NCI-H510A treated with DMSO at 0.1 percent for 48 hours (cell line): ENCODE measurements around the gene WDR13.
"Not testable (repeated sequence)": the region's sequence is repeated elsewhere in the genome, so short reads cannot be mapped to it uniquely, and the experiment has no call there.

Source experiments
- DNase-seq: peaks from one replicate; lab custom pipeline; 2025; lab: John Stamatoyannopoulos, UW

WDR13 gene

GRCh38 chrX:48595929-48596328, 1.4 kb upstream of the WDR13 start:
- DNase-seq: no peak

GRCh38 chrX:48598614-48599013, 1.3 kb downstream of the WDR13 start:
- DNase-seq: no peak

GRCh38 chrX:48599341-48599740, 2.0 kb downstream of the WDR13 start:
- DNase-seq: no peak

- DNase-seq: no peak
Observed at GRCh38 chrX:48600226-48600625, 2.9 kb downstream of the WDR13 start.

GRCh38 chrX:48601741-48602394, 4.6 kb downstream of the WDR13 start:
- DNase-seq: no peak

- no peak for DNase-seq
Observed at GRCh38 chrX:48604701-48605100, 7.4 kb downstream of the WDR13 start.

- DNase-seq: no peak
Observed at GRCh38 chrX:48606091-48606490, 8.8 kb downstream of the WDR13 start.

- no peak for DNase-seq
Observed at GRCh38 chrX:48611703-48612102, 14.4 kb downstream of the WDR13 start.

GRCh38 chrX:48613502-48614160, 16.3 kb downstream of the WDR13 start:
- no peak for DNase-seq

- DNase-seq: no peak
Observed at GRCh38 chrX:48616576-48616975, 19.3 kb downstream of the WDR13 start.

- no peak for DNase-seq
Observed at GRCh38 chrX:48617542-48618340, 20.4 kb downstream of the WDR13 start.

GRCh38 chrX:48626401-48627298, 29.4 kb downstream of the WDR13 start:
- no peak for DNase-seq

- DNase-seq: peak; percentile 16
Observed at GRCh38 chrX:48631376-48632090, 34.2 kb downstream of the WDR13 start.

GRCh38 chrX:48632207-48632606, 34.9 kb downstream of the WDR13 start:
- no peak for DNase-seq

- no peak for DNase-seq
Observed at GRCh38 chrX:48636301-48636700, 39.0 kb downstream of the WDR13 start.

- DNase-seq: no peak
Observed at GRCh38 chrX:48636776-48637175, 39.5 kb downstream of the WDR13 start.

GRCh38 chrX:48645669-48646068, 48.4 kb downstream of the WDR13 start:
- DNase-seq: no peak

- DNase-seq: no peak
Observed at GRCh38 chrX:48648336-48648751, 51.1 kb downstream of the WDR13 start.

GRCh38 chrX:48649102-48649501, 51.8 kb downstream of the WDR13 start:
- DNase-seq: no peak

GRCh38 chrX:48652055-48652579, 54.8 kb downstream of the WDR13 start:
- not testable (repeated sequence) for DNase-seq

- DNase-seq: not testable (repeated sequence)
Observed at GRCh38 chrX:48654746-48655145, 57.5 kb downstream of the WDR13 start.
